GM18511 (cell line): ENCODE measurements around the gene VAMP8.
A peak's percentile ranks its signal among the peaks of the same experiment; 100 is the strongest.
"Not testable (repeated sequence)": the region's sequence is repeated elsewhere in the genome, so short reads cannot be mapped to it uniquely, and the experiment has no call there.

Source experiments
- ATAC-seq: cut with Tn5 transposase; IDR thresholded peaks from one replicate; pipeline ENCODE4 v1.9.1; 2021; ENCODE audit warnings: mild to moderate bottlenecking, moderate library complexity; ENCODE audit not compliant: unreplicated experiment

Gene VAMP8

DNA sequence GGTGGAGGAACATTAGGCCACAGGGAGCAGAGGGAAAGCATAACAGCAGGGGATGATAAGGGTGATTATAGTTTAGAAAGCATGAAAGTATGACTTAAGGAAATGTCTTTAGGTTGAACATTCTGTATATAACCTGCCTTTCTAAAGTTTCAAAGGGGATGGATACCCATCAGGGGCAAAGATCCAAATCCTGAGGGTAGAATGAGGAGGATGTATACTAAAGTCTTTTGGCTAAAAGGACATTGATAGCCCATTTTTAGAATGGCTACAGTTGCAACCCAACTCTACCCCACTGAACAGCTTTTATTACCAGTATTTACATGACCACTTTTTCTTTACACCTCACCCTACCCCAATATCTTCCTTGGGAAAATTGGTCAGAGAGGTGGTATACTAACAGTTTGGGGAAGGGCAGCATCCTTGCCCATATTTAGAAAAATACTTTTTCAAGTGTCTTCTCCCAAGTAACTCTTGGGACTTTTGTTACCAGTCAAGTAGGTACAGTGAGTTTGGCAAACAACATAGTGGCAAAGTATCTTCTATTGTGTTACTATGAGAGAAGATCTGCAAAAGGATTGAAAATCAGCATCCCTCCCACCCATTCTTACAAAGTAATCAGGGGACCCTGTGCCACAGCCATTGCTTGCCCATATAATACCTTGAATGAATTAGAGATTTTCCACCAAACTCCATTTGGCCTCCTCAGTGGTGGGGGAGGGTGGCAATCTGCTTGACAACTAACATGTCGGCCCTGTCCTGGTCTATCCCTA is 30.1 kb upstream of the VAMP8 start:
- ATAC-seq = no peak

- no peak for ATAC-seq
These were observed 29.4 kb upstream of the VAMP8 start for GRCh38 chr2:85547859-85548607.

- no peak for ATAC-seq
These were observed 28.8 kb upstream of the VAMP8 start for GRCh38 chr2:85548608-85548900.

DNA sequence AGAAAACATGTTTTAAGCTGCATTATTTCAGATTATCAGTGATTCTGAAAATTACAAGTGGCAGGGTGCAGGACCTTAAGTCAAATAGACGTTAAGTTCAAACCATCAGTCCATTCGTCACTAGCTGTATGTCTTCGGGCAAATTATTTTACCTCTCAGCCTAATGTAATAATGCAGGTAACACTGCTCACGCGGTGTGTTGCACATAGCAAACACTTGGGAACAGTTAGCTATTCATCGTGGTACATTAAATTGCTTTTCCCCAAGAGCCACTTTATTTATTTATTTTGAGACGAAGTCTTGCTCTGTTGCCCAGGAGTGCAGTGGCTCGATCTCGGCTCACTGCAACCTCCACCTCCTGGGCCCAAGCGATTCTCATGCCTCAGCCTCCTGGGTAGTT is 28.3 kb upstream of the VAMP8 start:
- no peak for ATAC-seq

- no peak for ATAC-seq
These were observed 27.6 kb upstream of the VAMP8 start for GRCh38 chr2:85549826-85550225.

DNA sequence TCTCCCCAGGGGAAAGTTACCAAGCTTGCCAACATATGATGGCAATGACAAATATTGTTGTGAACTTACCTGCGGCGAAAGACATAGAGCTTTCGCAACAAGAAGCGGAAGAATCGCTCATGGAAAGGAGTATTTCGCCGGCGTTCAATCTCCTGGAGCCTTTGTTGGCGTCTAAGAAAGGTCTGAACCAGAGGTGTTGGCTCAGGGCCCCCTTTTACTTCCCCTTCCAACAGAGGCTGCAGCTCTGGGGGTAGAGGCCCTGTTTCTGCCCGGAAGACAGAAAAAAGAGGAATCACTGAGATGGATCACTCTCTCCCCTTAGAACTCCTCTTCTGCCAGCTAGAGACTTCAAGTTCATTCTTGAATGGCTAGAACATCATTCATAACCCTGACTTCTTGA is 26.9 kb upstream of the VAMP8 start:
- no peak for ATAC-seq

DNA sequence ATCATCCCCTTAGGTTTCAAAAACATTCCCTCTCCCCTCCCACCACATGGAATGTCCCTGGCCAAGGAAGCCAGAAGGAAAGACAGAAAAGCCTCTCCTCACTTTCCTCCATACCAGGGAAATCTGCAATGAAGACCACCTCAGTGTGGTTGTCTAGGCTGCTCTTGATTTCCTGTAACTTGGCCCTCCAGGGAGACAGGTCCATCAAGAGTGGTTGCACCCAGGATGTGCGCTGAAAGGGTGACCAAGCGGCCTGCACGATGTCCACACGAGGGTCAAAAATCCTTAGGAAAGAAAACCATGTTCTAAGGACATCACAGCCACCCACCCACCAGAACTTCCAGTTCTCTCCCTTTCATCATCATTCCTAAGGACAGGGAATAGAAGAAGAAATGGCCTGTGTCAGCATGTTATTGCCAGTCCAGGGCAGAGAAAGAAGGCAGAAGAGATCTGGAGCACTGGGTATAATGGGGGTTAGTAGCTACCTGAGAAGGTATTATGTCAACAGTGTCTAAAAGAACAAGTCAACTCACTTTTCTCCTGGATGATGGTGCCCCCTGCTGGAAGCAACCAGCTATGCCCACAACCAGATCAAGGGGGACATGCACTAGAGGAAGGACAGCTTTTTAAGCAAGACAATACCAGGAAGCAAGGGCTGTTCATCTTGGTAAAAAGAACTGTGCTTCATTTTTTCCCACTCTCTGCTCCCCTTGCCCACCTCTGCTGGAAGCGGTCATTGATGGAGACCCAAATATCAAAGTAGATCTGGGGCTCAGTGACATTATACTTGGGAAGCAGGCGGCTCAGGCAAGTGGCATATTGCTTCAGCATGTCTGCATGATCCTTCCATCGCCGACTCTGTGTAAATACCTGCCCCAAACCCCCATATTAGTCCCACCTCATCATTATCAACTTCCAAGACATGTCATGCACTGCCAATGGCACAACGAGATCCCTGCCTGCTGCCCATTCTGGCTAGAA is 25.4 kb upstream of the VAMP8 start:
- peak; percentile 72 for ATAC-seq

- no peak for ATAC-seq
These were observed 24.2 kb upstream of the VAMP8 start for GRCh38 chr2:85553184-85553583.

- ATAC-seq = no peak
These were observed 22.3 kb upstream of the VAMP8 start for GRCh38 chr2:85554980-85555612.

DNA sequence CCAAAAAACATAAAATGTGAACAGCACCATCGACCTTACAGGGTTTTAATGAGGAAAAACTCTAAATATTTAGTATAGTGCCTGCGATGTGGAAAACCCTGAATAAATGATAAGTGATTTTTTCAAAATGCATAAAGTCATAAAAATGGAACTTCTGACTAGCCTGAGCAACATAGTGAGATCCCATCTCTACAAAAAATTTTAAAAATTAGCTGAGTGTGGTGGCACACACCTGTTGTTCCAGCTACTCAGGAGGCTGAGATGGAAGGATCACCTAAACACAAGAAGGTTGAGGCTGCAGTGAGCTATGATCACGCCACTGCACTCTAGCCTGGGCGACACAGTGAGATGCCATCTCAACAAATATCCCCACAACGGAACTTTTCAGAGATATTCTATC is 20.3 kb upstream of the VAMP8 start:
- ATAC-seq = no peak

DNA sequence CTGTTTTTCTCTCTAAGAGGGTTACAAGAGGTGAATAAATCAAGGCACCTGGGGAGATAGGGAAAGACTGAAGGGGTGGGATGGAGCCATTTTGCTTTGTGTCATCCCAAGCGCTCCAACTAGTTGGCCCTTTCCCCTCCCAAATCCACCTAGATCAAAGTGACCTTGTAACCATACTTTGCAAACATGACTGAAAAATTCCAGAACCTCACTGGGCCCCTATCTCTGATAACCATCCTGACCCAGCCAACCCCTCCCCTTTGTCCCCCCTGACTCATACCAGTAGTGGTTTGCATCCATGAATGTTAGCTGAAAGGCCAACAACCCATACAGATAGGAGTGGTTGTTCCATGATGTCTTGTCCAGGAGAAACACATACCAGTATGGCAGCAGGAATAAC is 19.2 kb upstream of the VAMP8 start:
- ATAC-seq = no peak

- ATAC-seq = not testable (repeated sequence)
These were observed 17.0 kb upstream of the VAMP8 start for GRCh38 chr2:85560403-85560726.

DNA sequence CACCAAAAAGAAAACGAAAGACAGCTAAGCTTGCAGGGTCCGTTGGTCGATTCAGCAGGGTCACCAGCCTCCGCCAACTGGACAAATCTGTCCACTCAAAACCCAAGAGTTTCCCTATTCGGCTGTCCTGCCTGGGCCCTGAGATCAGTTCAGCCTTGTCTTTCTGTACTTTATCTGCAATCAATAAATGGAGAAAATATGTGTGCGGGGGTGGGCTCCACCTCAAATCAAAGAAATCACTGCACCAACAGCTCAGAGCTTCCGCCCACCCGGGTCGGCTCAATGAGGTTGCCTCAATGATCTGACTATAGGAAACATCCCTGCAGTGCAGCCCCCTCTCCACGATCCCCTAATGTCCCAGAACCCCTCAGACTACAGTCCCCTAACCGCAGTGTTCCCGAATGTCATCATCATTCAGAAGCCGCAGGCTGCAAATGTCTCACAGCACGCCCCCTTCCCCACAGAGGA is 16.5 kb upstream of the VAMP8 start:
- peak; percentile 30 for ATAC-seq

DNA sequence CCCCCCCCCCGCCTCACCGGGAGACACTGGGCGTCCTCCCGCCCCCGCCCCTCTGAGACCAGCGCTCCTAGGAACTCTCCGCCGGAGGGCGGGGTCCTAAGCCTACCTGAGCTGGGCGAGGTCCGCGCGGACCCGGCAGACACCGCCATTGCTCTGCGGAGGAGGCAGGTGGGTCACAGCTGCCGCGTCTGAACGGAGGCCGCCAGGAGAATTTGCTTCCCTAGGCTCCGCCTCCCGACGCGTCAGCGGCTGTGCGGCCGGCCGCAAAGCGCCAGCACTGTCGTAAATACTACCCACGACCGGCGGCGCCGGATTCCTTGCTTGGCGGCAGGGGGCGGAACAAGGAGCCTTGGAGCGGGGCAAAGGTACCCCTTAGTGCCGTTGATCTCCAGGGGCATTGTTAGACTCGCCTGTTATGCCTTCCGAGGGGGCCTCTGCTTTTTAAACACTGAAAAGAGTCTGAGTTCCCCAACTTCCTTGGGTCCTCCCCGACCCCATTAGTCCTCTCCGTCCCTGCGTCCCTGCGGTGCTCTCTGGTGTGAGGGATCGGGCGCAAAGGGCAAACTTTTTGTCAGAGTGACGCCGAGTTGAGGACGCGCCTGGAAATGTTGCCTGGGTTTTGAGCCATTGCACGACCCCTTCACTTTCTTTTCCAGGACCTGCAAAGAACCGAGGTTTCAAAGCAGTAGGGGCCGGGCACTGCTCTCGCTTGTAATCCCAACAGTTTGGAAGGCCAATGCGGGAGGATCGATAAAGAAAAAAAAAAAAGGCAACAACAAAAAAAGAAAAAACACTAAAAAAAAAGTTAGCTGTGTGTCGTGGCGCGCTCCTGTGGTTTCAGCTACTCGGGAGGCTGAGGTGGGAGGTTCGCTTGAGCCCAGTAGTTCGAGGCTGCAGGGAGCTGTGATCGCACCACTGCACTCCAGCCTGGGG is 15.8 kb upstream of the VAMP8 start, which contains the start of gene GGCX:
Gene GGCX, minus strand, starts transcription at position 214 of the 933 bp plus-strand sequence. Its CDS starts 65 bp downstream, at position 149.
- peak; percentile 90 for ATAC-seq

GRCh38 chr2:85564144-85564563 is 13.2 kb upstream of the VAMP8 start:
- no peak for ATAC-seq

- no peak for ATAC-seq
These were observed 11.1 kb upstream of the VAMP8 start for GRCh38 chr2:85566265-85566664.

DNA sequence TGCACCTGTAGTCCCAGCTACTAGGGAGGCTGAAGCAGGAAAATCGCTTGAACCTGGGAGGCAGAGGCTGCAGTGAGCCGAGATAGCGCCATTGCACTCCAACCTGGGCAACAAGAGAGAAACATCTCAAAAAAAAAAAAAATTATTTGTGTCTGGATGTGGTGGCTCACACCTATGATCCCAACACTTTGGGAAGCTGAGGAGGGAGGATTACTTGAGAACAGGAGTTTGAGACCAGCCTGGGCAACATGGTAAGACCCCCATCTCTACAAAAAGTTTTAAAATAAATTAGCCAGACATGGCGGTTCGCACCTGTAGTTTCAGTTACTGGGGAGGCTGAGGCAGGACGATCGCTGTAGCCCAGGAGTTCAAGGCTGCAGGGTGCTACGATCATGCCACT is 1.6 kb upstream of the VAMP8 start:
- ATAC-seq = no peak

GRCh38 chr2:85577063-85577385 is 362 bp upstream of the VAMP8 start:
- ATAC-seq = no peak

DNA sequence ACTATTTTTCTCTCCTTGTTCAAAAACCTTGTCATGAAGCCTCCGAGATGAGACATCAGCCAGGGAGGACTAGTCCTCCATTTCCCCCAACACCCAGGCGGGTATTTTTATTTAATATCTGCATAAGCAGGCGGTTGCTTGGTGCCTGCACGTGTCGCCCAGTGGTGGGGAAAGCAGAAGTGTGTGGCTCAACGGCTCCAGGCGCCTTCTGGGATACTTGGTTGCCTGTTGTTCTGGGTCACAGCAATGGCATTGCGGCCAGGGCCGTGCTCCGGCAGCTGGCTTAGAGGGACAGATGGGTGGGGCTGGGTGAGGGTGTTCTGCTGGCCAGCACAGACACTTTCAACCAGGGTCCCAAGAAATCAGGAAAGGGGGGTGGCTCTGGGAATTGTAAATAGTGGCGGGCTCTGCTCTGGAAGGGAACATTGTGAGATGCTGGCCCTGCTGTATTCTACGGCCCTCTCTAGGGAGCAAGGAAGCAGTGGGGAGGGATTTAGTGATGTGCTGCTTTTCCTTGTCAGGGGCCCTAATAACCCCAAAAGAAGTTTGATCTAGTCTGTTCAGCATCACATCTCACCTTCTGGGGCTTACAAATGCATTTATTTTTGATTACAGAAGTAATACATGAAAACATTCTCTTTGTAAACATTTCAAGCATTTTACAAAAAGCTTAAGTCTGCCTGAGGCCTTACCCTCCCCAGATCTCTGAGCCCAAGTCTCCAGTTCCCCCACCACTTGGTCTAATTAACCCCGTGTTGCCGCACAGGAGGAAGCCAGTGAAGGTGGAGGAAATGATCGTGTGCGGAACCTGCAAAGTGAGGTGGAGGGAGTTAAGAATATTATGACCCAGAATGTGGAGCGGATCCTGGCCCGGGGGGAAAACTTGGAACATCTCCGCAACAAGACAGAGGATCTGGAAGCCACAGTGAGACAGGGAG is 1.1 kb downstream of the VAMP8 start:
- ATAC-seq = peak; percentile 27
